ENCODE results near the gene RAB20. TPM values are rescaled to one million over a fixed set of nuclear protein-coding genes. Genes with fewer than 3 reads are reported as not detected.

Gene RAB20
- total and polyA plus RNA-seq, 2 of the 8 experiments (the other 6 are each of a cell fraction or from before 2014, with no cell fraction given): 14.8 to 27.9 TPM

DNA sequence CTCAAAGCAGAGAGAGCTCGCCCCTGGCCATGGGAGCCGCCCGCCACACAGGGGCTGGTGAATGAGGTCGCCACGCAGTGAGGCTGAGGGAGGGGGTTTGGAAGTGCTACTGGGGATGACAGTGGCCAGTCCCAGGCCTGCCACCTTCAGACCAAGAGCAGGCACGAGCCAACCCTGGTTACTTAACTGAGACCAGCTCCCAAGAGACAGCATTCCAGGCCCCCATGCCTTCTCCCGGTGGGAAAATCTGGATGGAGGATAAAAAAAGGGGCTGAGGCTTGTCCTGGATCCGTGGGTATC, 43.3 kb downstream of the RAB20 start:
- POLR2A ChIA-PET (ENCODE audit: partially characterized antibody): interaction anchor here (1.1 to 1.5 kb wide), 4 partner anchors 8 to 18 kb away, joined by 3 to 4 read pairs (median 4); no protein-coding TSS in a partner anchor
- no peak for FAIRE-seq
- no peak overlapping the region for H2BK120ac ChIP-seq (replicated peaks; ENCODE audit: low read depth, low read length)
- H3K56ac ChIP-seq (replicated peaks; ENCODE audit: insufficient read length, low read depth, low read length): no peak overlapping the region
- no peaks in the 10 kb centered on the region for H3K79me2 ChIP-seq (ENCODE audit: control insufficient read depth in 1 of 2, insufficient read depth in 2 of 2, low read length in 2 of 2)
- no peak overlapping the region for H3K4me3 ChIP-seq (ENCODE audit: extremely low read depth in 1 of 4, insufficient read depth in 2 of 4, low read depth in 3 of 4, low read length in 4 of 4)
- no peak overlapping the region for H3K14ac ChIP-seq (ENCODE audit: insufficient read length)
- H3K4me2 ChIP-seq (ENCODE audit: insufficient read depth in 1 of 2, low read depth in 2 of 2, low read length in 2 of 2): no peak overlapping the region
- TF ChIP-seq EP300 (IDR thresholded peaks at IDR 0.05; ENCODE audit: borderline replicate concordance in 1 of 2, low read depth in 2 of 2, low read length in 2 of 2) (no peak), TEAD4 (IDR thresholded peaks at IDR 0.05; ENCODE audit: low read depth, low read length) (no peak), RXRA (IDR thresholded peaks at IDR 0.05; ENCODE audit: insufficient read depth, low read depth, low read length) (no peak), POLR2AphosphoS5 (IDR thresholded peaks at IDR 0.05; ENCODE audit: low read depth, low read length) (no peak), BCL11A (IDR thresholded peaks at IDR 0.05; ENCODE audit: low read depth in 2 of 2, low read length in 2 of 2) (no peak), CEBPB (IDR thresholded peaks at IDR 0.05; ENCODE audit: low read depth, low read length) (no peak), FOSL1 (IDR thresholded peaks at IDR 0.05; ENCODE audit: insufficient read depth, low read depth, low read length) (no peak), RAD21 (IDR thresholded peaks at IDR 0.05 in 1 of 2, conservative IDR thresholded peaks at IDR 0.05 in 1 of 2; ENCODE audit: low read depth in 2 of 2, low read length in 2 of 2) (no peak)
- TF ChIP-seq, protein P1, sequence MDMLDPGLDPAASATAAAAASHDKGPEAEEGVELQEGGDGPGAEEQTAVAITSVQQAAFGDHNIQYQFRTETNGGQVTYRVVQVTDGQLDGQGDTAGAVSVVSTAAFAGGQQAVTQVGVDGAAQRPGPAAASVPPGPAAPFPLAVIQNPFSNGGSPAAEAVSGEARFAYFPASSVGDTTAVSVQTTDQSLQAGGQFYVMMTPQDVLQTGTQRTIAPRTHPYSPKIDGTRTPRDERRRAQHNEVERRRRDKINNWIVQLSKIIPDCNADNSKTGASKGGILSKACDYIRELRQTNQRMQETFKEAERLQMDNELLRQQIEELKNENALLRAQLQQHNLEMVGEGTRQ (IDR thresholded peaks at IDR 0.05; ENCODE audit: low read length): no peak
- TF ChIP-seq, protein P2, sequence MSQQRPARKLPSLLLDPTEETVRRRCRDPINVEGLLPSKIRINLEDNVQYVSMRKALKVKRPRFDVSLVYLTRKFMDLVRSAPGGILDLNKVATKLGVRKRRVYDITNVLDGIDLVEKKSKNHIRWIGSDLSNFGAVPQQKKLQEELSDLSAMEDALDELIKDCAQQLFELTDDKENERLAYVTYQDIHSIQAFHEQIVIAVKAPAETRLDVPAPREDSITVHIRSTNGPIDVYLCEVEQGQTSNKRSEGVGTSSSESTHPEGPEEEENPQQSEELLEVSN (IDR thresholded peaks at IDR 0.05): no peak
- H3K27ac ChIP-seq (ENCODE audit: low read depth, low read length): no peak overlapping the region
- CTCF ChIA-PET (ENCODE audit: partially characterized antibody): interaction anchor here (1.1 to 2.1 kb wide), 5 partner anchors 9 to 272 kb away, joined by 3 to 20 read pairs (median 5); no protein-coding TSS in a partner anchor
- H3K4ac ChIP-seq (replicated peaks; ENCODE audit: insufficient read length, low read depth, low read length): no peak overlapping the region
- no peaks in the 10 kb centered on the region for H4K20me1 ChIP-seq (replicated peaks in 1 of 2; ENCODE audit: control insufficient read depth in 1 of 2, insufficient read depth in 2 of 2, low read length in 2 of 2)
- DNase-seq (ENCODE audit: low read depth in 1 of 2, low spot score in 2 of 2): no peak
- no peaks in the 10 kb centered on the region for H3K9me3 ChIP-seq (ENCODE audit: insufficient read depth in 2 of 2, low read depth in 1 of 2, low read length in 1 of 2)
- H2AFZ ChIP-seq (ENCODE audit: low read length): no peak overlapping the region
- no peak overlapping the region for H4K5ac ChIP-seq (ENCODE audit: insufficient read length, low read depth, low read length)
- no peaks in the 10 kb centered on the region for H3K27me3 ChIP-seq (replicated peaks in 1 of 4; ENCODE audit: control insufficient read depth in 3 of 4, extremely low read depth in 1 of 4, insufficient read depth in 3 of 4, low read length in 3 of 4)
- H2BK15ac ChIP-seq (ENCODE audit: low read length): no peak overlapping the region
- H4K91ac ChIP-seq (replicated peaks; ENCODE audit: insufficient read length, low read length): no peak overlapping the region
- WGBS, 2 experiments (ENCODE audit: extremely low coverage in 1 of 2, insufficient coverage in 1 of 2, insufficient read length in 1 of 2, insufficient replicate concordance in 2 of 2, low coverage in 1 of 2, low lambda C conversion rate in 2 of 2, missing lambda C conversion rate in 1 of 2): 93% methylated on average over 8 of the region's 8 CpGs; no CpG with 5 or more reads in 1 of the 2 experiments
- no peak overlapping the region for H2AK5ac ChIP-seq (ENCODE audit: low read depth, low read length)
- H2BK12ac ChIP-seq (ENCODE audit: low read depth, low read length): no peak overlapping the region
- no peak overlapping the region for H3K18ac ChIP-seq (ENCODE audit: extremely low read depth, low read length)
- no peaks in the 10 kb centered on the region for H3K23me2 ChIP-seq (ENCODE audit: low read depth, low read length)
- H3K79me1 ChIP-seq (ENCODE audit: low read depth, low read length): no peaks in the 10 kb centered on the region; the same call in 1 of the 2 replicates
- H3K36me3 ChIP-seq (ENCODE audit: control insufficient read depth in 2 of 4, insufficient read depth in 4 of 4, low read length in 3 of 4): no peaks in the 10 kb centered on the region; a peak in 2 of 8 replicates
- H3K9ac ChIP-seq (replicated peaks in 1 of 4; ENCODE audit: extremely low read depth in 1 of 4, low read depth in 3 of 4, low read length in 3 of 4): no peak overlapping the region
- H2BK5ac ChIP-seq (ENCODE audit: low read depth, low read length): 0 out of 2 replicates have a peak overlapping the region, but pooled peaks have one; percentile 66
- no peaks in the 10 kb centered on the region for H3K4me1 ChIP-seq (replicated peaks in 1 of 4; ENCODE audit: control insufficient read depth in 3 of 4, insufficient read depth in 4 of 4, low read length in 3 of 4)
- H3K23ac ChIP-seq (ENCODE audit: insufficient read length): no peak overlapping the region
- H4K8ac ChIP-seq (ENCODE audit: extremely low read depth, insufficient read depth, low read length): no peak overlapping the region; the same call in 1 of the 2 replicates
- H2BK20ac ChIP-seq (ENCODE audit: low read length): no peak overlapping the region
